Duodenal mucosa (tissue), 2 donors: Measurements from ENCODE around the gene CACNA2D3.

Experiments used
- H3K27ac ChIP-seq: one replicate; pipeline ENCODE4 v1.7.0; 2013; ENCODE audit warnings: low read depth, low read length
- H3K27me3 ChIP-seq, 2 donors: one replicate each; pipeline ENCODE4 v1.7.0; 2013; ENCODE audit warnings: low read length in 2 of 2, control low read depth in 1 of 2; ENCODE audit not compliant: insufficient read depth in 2 of 2, control insufficient read depth in 1 of 2
- H3K36me3 ChIP-seq, 2 donors: one replicate each; pipeline ENCODE4 v1.7.0; 2013; ENCODE audit warnings: low read length in 2 of 2, control low read depth in 1 of 2; ENCODE audit not compliant: insufficient read depth in 2 of 2, control insufficient read depth in 1 of 2
- H3K4me1 ChIP-seq, 2 donors: one replicate each; pipeline ENCODE4 v1.7.0; 2013; ENCODE audit warnings: low read length in 2 of 2, control low read depth in 1 of 2; ENCODE audit not compliant: insufficient read depth in 2 of 2, control insufficient read depth in 1 of 2
- H3K4me3 ChIP-seq, 2 donors: one replicate each; pipeline ENCODE4 v1.7.0; 2013; ENCODE audit warnings: low read length in 2 of 2, low read depth in 1 of 2
- H3K9ac ChIP-seq, 2 donors: one replicate each; pipeline ENCODE4 v1.7.0; 2013; ENCODE audit warnings: low read length in 2 of 2, low read depth in 1 of 2
- H3K9me3 ChIP-seq, 2 donors: one replicate each; pipeline ENCODE4 v1.7.0; 2013; ENCODE audit warnings: low read length in 2 of 2, control low read depth in 1 of 2; ENCODE audit not compliant: control insufficient read depth in 1 of 2

The CACNA2D3 gene

GRCh38 chr3:54660714-54661132 lies 538.4 kb downstream of the CACNA2D3 start:
- Histone ChIP-seq H3K27me3 (no peaks in the 10 kb centered on the region), H3K36me3 (no peaks in the 10 kb centered on the region), H3K4me1 (no peaks in the 10 kb centered on the region), H3K9ac (no peak overlapping the region), H3K4me3 (no peak overlapping the region), H3K9me3 (no peaks in the 10 kb centered on the region), H3K27ac (no peak overlapping the region)

GRCh38 chr3:54661151-54661550 lies 538.8 kb downstream of the CACNA2D3 start:
- H3K27ac ChIP-seq, result no peak overlapping the region
- no peaks in the 10 kb centered on the region for H3K36me3 ChIP-seq
- H3K4me3 ChIP-seq, result no peak overlapping the region
- H3K9me3 ChIP-seq, result no peaks in the 10 kb centered on the region
- no peaks in the 10 kb centered on the region for H3K27me3 ChIP-seq
- no peak overlapping the region for H3K9ac ChIP-seq
- no peaks in the 10 kb centered on the region for H3K4me1 ChIP-seq

- Histone ChIP-seq H3K9me3 (no peaks in the 10 kb centered on the region), H3K36me3 (no peaks in the 10 kb centered on the region), H3K27ac (no peak overlapping the region), H3K9ac (no peak overlapping the region), H3K27me3 (no peaks in the 10 kb centered on the region), H3K4me1 (no peaks in the 10 kb centered on the region), H3K4me3 (no peak overlapping the region)
Observed at GRCh38 chr3:54663501-54664011, 541.2 kb downstream of the CACNA2D3 start.

GRCh38 chr3:54665016-54665600 lies 542.8 kb downstream of the CACNA2D3 start:
- no peaks in the 10 kb centered on the region for H3K27me3 ChIP-seq
- H3K36me3 ChIP-seq, result no peaks in the 10 kb centered on the region
- peaks cover 0 to 2% of the 10 kb centered on the region in 2 donors for H3K4me1 ChIP-seq
- H3K9me3 ChIP-seq, result no peaks in the 10 kb centered on the region
- no peak overlapping the region for H3K4me3 ChIP-seq
- no peak overlapping the region for H3K9ac ChIP-seq
- H3K27ac ChIP-seq, result no peak overlapping the region

- Histone ChIP-seq H3K9me3 (no peaks in the 10 kb centered on the region), H3K27ac (no peak overlapping the region), H3K9ac (no peak overlapping the region), H3K4me1 (peaks cover 5 to 8% of the 10 kb centered on the region in 2 donors), H3K36me3 (no peaks in the 10 kb centered on the region), H3K4me3 (no peak overlapping the region), H3K27me3 (no peaks in the 10 kb centered on the region)
Observed at GRCh38 chr3:54668236-54668635, 545.9 kb downstream of the CACNA2D3 start.

- H3K27ac ChIP-seq, result no peak overlapping the region
- no peaks in the 10 kb centered on the region for H3K9me3 ChIP-seq
- no peak overlapping the region for H3K9ac ChIP-seq
- peaks cover 5 to 8% of the 10 kb centered on the region in 2 donors for H3K4me1 ChIP-seq
- H3K36me3 ChIP-seq, result no peaks in the 10 kb centered on the region
- no peak overlapping the region for H3K4me3 ChIP-seq
- H3K27me3 ChIP-seq, result no peaks in the 10 kb centered on the region
Observed at GRCh38 chr3:54670201-54671000, 548.0 kb downstream of the CACNA2D3 start.

- Histone ChIP-seq H3K9ac (no peak overlapping the region), H3K27ac (no peak overlapping the region), H3K27me3 (no peaks in the 10 kb centered on the region), H3K4me3 (no peak overlapping the region), H3K9me3 (no peaks in the 10 kb centered on the region), H3K36me3 (no peaks in the 10 kb centered on the region), H3K4me1 (peaks cover 5 to 8% of the 10 kb centered on the region in 2 donors)
Observed at GRCh38 chr3:54671511-54671910, 549.2 kb downstream of the CACNA2D3 start.

GRCh38 chr3:54676087-54676486 lies 553.7 kb downstream of the CACNA2D3 start:
- Histone ChIP-seq H3K9me3 (no peaks in the 10 kb centered on the region), H3K27me3 (no peaks in the 10 kb centered on the region), H3K4me3 (no peak overlapping the region), H3K4me1 (peaks cover 0 to 2% of the 10 kb centered on the region in 2 donors), H3K27ac (no peak overlapping the region), H3K36me3 (no peaks in the 10 kb centered on the region), H3K9ac (no peak overlapping the region)

- no peaks in the 10 kb centered on the region for H3K27me3 ChIP-seq
- no peaks in the 10 kb centered on the region for H3K36me3 ChIP-seq
- H3K27ac ChIP-seq, result no peak overlapping the region
- no peak overlapping the region for H3K9ac ChIP-seq
- H3K4me3 ChIP-seq, result no peak overlapping the region
- H3K9me3 ChIP-seq, result no peaks in the 10 kb centered on the region
- no peaks in the 10 kb centered on the region for H3K4me1 ChIP-seq
Observed at GRCh38 chr3:54681706-54682105, 559.4 kb downstream of the CACNA2D3 start.

- Histone ChIP-seq H3K4me1 (no peaks in the 10 kb centered on the region), H3K27me3 (no peaks in the 10 kb centered on the region)
Observed at GRCh38 chr3:54685213-54685612, 562.9 kb downstream of the CACNA2D3 start.

More at GRCh38 chr3:54685213-54685612, 562.9 kb downstream of the CACNA2D3 start:
- Histone ChIP-seq H3K36me3 (no peaks in the 10 kb centered on the region), H3K4me3 (no peak overlapping the region), H3K9me3 (no peaks in the 10 kb centered on the region), H3K9ac (no peak overlapping the region), H3K27ac (no peak overlapping the region)
